ENCODE results near the gene GATAD1. TPM values are rescaled to one million over a fixed set of nuclear protein-coding genes. Genes with fewer than 3 reads are reported as not detected.

GATAD1 gene
- total RNA-seq, 1 experiment from 2014 or later: 19.4 TPM

- POLR2A ChIA-PET (ENCODE audit: low non-redundant PET): no interaction called here
- no peak for DNase-seq (ENCODE audit: low spot score)
- intact Hi-C loops (cut with micrococcal nuclease; ENCODE audit: unreplicated experiment): no loop called here
- BruUV-seq (replicated peaks): no TSS peak
- Histone ChIP-seq H3K4me1 (ENCODE audit: insufficient read depth, low read length, poor library complexity, severe bottlenecking) (no peaks in the 10 kb centered on the region), H3K27me3 (replicated peaks; ENCODE audit: insufficient read depth, low read depth, low read length, poor library complexity) (no peaks in the 10 kb centered on the region), H3K9me3 (ENCODE audit: low read depth, low read length, poor library complexity, severe bottlenecking) (no peaks in the 10 kb centered on the region), H3K36me3 (ENCODE audit: insufficient read depth, low read length, poor library complexity, severe bottlenecking) (no peaks in the 10 kb centered on the region), H3K27ac (ENCODE audit: low read depth, low read length, poor library complexity, severe bottlenecking) (no peak overlapping the region), H3K4me3 (ENCODE audit: low read depth, low read length, poor library complexity, severe bottlenecking) (no peak overlapping the region)
- TF ChIP-seq, protein P1, sequence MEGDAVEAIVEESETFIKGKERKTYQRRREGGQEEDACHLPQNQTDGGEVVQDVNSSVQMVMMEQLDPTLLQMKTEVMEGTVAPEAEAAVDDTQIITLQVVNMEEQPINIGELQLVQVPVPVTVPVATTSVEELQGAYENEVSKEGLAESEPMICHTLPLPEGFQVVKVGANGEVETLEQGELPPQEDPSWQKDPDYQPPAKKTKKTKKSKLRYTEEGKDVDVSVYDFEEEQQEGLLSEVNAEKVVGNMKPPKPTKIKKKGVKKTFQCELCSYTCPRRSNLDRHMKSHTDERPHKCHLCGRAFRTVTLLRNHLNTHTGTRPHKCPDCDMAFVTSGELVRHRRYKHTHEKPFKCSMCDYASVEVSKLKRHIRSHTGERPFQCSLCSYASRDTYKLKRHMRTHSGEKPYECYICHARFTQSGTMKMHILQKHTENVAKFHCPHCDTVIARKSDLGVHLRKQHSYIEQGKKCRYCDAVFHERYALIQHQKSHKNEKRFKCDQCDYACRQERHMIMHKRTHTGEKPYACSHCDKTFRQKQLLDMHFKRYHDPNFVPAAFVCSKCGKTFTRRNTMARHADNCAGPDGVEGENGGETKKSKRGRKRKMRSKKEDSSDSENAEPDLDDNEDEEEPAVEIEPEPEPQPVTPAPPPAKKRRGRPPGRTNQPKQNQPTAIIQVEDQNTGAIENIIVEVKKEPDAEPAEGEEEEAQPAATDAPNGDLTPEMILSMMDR (conservative IDR thresholded peaks at IDR 0.05; ENCODE audit: low read depth, low read length): no peak
- no peak for TF ChIP-seq EZH2 (IDR thresholded peaks at IDR 0.05; ENCODE audit: borderline replicate concordance, low read depth, low read length, poor library complexity, severe bottlenecking)
- CTCF ChIA-PET: no interaction called here
Observed at GRCh38 chr7:92413550-92413949, 33.7 kb upstream of the GATAD1 start.

DNA sequence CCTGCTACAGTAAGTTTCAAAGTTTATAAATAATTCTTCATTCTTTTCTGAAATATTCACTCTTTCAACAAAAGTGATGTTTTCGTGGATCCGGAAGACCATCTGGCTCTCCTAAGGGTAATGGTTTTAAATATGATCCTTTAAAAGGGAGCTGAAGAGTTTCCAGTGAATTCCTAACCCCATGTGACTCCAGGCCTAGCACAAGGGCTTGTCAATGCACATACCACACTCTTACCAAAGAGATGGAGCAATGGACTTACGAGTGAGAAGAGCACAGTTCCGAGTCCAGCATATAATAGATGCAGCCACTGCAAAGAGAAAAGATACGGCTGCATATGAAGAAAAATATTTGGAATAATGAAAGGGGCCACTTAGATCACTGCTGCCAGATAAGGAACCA lies 32.1 kb upstream of the GATAD1 start:
- ChIA-PET POLR2A (ENCODE audit: low non-redundant PET) (no interaction called here), CTCF (no interaction called here)
- Histone ChIP-seq H3K9me3 (ENCODE audit: low read depth, low read length, poor library complexity, severe bottlenecking) (no peaks in the 10 kb centered on the region), H3K27me3 (replicated peaks; ENCODE audit: insufficient read depth, low read depth, low read length, poor library complexity) (no peaks in the 10 kb centered on the region), H3K4me1 (ENCODE audit: insufficient read depth, low read length, poor library complexity, severe bottlenecking) (no peaks in the 10 kb centered on the region), H3K36me3 (ENCODE audit: insufficient read depth, low read length, poor library complexity, severe bottlenecking) (no peaks in the 10 kb centered on the region), H3K4me3 (ENCODE audit: low read depth, low read length, poor library complexity, severe bottlenecking) (no peak overlapping the region), H3K27ac (ENCODE audit: low read depth, low read length, poor library complexity, severe bottlenecking) (no peak overlapping the region)
- intact Hi-C loops (cut with micrococcal nuclease; ENCODE audit: unreplicated experiment): no loop called here
- TF ChIP-seq EZH2 (IDR thresholded peaks at IDR 0.05; ENCODE audit: borderline replicate concordance, low read depth, low read length, poor library complexity, severe bottlenecking): no peak
- TF ChIP-seq, protein P1 (conservative IDR thresholded peaks at IDR 0.05; ENCODE audit: low read depth, low read length): no peak
- BruUV-seq (replicated peaks): no TSS peak
- DNase-seq (ENCODE audit: low spot score): no peak

DNA sequence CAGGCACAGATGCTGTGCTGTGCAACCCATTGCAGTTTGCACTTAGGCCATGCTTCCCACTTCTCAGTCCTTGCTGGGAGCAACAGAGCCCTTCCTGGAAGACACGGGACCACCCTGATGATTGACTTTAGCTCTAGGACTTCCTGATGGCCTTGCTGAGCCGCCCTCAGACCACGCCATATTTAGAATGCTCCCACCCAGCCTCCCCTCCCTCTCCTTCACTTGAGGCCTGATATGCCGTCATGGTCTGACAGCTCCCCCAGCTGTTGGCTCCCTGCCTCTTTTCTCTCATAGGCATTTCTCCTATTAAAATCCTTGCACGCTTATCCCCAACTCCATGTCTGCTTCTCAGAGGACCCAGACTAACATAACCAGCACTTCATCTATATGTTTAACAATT lies 29.4 kb upstream of the GATAD1 start:
- TF ChIP-seq, protein P1 (conservative IDR thresholded peaks at IDR 0.05; ENCODE audit: low read depth, low read length): peak; percentile 34; the same call in 1 of the 2 replicates
- TF ChIP-seq EZH2 (IDR thresholded peaks at IDR 0.05; ENCODE audit: borderline replicate concordance, low read depth, low read length, poor library complexity, severe bottlenecking): no peak
- Histone ChIP-seq H3K4me1 (ENCODE audit: insufficient read depth, low read length, poor library complexity, severe bottlenecking) (no peaks in the 10 kb centered on the region), H3K27ac (ENCODE audit: low read depth, low read length, poor library complexity, severe bottlenecking) (no peak overlapping the region), H3K9me3 (ENCODE audit: low read depth, low read length, poor library complexity, severe bottlenecking) (no peaks in the 10 kb centered on the region), H3K36me3 (ENCODE audit: insufficient read depth, low read length, poor library complexity, severe bottlenecking) (no peaks in the 10 kb centered on the region), H3K27me3 (replicated peaks; ENCODE audit: insufficient read depth, low read depth, low read length, poor library complexity) (no peaks in the 10 kb centered on the region), H3K4me3 (ENCODE audit: low read depth, low read length, poor library complexity, severe bottlenecking) (no peak overlapping the region)
- DNase-seq (ENCODE audit: low spot score): no peak
- POLR2A ChIA-PET (ENCODE audit: low non-redundant PET): no interaction called here
- intact Hi-C loops (cut with micrococcal nuclease; ENCODE audit: unreplicated experiment): no loop called here
- no TSS peak for BruUV-seq (replicated peaks)
- CTCF ChIA-PET: interaction anchor here (0.5 kb wide), 1 partner anchor 286 kb away, joined by 4 read pairs; no protein-coding TSS in a partner anchor

All from A673 (cell line).